Left lobe of liver (tissue), 2 donors: Measurements from ENCODE around the gene CRMP1. TPM values are rescaled to one million over a fixed set of nuclear protein-coding genes. Genes with fewer than 3 reads are reported as not detected.
"Not testable (repeated sequence)": the region's sequence is repeated elsewhere in the genome, so short reads cannot be mapped to it uniquely, and the experiment has no call there.

Experiments
- ATAC-seq: fragments of 200-7000 bp; cut with Tn5 transposase; one replicate; pipeline ENCODE4 v1.9.1; 2020; ENCODE audit warnings: mild to moderate bottlenecking, moderate library complexity
- DNase-seq: peaks from one replicate; pipeline ENCODE4 v3.0.0-alpha.2; 2020; ENCODE audit warnings: low spot score
- total RNA-seq: library from RNA; stranded (reverse); gene quantifications from one replicate; pipeline ENCODE4 v1.2.1, GENCODE V29; 2021
- donor health status: DM: no; HTN: no; CAD: no; lungs with moderate emphysema.
- donor health status: DM: no; HTN: yes; CAD: no.

CRMP1 gene
- total RNA-seq, 1 donor from 2014 or later: 0.13 TPM

DNA sequence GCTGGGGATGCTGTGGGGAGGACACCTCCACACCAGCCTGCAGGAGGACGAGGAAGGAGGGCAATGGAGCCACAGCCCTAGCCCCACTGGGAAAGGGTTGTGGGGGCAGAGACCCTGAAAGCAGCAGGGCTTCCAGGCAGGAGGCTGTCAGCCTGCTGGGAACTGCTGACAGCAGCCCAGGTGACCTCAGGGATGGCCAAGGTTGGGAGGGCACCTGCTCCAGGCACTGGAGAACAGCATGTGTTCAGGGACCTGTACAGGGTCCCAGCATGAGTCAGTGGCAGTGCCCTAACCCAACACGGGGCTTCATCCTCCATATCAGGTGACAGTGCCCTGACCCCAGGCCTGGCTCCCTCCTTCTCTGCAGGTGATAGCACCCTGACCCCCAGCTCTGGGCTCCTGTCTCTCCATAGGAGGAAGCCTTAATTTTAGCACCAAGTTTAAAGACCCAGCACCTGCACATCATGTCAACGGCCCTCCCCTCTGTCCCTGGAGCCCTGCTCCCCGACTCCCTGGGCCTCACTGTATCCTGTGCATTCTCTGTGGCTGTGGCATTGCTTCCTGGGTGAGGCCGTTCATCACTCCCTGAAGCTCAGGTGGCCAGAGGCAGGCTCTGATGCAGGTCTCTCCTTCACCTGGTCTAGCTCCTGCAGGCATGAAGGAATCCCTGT lies 66.3 kb downstream of the CRMP1 start:
- ATAC-seq (no peak), DNase-seq (no peak)

GRCh38 chr4:5825321-5826041 lies 67.4 kb downstream of the CRMP1 start:
- no peak for ATAC-seq
- DNase-seq: no peak

DNA sequence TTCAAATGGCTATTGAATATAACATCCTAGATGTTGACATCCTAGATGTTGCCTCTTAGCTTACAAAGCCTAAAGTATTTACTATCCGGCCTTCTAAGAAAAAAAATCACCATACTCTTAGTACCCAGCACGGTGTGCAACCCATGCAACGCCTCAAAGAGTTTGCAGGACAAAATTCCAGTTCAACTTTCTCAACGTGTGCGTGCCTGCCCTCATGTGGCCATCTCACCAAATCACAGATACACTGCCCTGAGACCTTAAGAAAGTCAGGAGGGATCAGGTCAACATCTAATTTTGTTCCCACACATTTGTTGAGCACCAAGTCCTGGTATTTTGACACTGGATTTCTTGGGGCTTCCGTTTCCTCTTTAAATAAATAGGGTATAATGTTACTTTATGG lies 68.3 kb downstream of the CRMP1 start:
- no peak for DNase-seq
- ATAC-seq: peak; percentile 75

- no peak for ATAC-seq
Measured at GRCh38 chr4:5824227-5824626, 68.7 kb downstream of the CRMP1 start.

GRCh38 chr4:5823542-5824211 lies 69.2 kb downstream of the CRMP1 start:
- DNase-seq: no peak
- ATAC-seq: no peak

More at GRCh38 chr4:5824227-5824626, 68.7 kb downstream of the CRMP1 start:
- no peak for DNase-seq

DNA sequence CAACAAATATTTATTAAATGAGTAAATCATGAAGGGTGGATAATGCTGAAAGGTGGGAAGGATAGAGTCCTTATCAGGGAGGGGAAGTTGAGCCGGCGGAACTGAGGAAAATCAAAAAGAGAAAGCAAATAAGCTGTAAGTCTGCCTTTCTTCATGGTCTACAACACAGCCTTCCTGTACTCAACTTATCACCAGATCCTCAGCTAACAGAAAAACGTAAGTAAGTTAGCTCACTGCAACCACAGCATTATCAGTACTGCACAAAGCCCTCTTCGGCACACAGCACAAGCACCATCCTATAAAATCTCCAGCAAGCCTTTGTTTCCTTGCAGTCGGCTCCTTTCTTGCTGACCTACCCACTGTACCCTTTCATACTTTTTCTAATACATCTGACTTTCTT lies 70.3 kb downstream of the CRMP1 start:
- DNase-seq (no peak), ATAC-seq (no peak)

DNA sequence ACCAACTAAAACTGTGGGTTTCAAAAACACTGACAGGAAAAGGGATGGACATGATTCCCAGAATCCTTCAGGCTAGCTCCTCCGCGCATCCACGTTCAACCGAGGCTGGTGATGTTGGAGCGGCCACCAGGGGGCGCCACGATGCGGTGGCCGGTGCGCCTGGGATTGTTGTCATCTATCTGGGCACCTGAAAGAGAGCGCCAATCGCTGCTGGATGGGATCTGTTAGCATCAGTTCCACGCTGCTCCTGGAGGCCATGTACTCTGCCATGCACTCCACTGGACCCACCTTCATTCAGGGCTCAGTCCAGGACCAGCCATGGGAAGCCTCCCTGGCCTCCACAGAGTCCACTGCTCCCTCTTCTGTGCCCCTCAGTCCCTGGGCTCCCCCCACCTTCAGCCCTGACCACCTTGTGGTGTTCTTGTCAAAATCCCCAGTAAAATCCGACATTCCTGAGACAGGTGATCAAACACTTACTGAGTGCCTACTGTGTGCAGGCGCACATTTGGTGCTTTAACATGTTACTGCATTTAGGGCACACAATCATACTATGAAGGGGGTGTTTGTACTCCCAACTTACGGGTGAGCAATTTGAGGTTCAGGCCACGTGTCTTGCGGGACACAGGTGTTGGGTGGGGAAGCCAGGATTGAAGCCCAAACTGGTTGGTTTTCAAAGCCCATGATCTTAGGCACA lies 71.1 kb downstream of the CRMP1 start:
- DNase-seq (no peak), ATAC-seq (no peak)

DNA sequence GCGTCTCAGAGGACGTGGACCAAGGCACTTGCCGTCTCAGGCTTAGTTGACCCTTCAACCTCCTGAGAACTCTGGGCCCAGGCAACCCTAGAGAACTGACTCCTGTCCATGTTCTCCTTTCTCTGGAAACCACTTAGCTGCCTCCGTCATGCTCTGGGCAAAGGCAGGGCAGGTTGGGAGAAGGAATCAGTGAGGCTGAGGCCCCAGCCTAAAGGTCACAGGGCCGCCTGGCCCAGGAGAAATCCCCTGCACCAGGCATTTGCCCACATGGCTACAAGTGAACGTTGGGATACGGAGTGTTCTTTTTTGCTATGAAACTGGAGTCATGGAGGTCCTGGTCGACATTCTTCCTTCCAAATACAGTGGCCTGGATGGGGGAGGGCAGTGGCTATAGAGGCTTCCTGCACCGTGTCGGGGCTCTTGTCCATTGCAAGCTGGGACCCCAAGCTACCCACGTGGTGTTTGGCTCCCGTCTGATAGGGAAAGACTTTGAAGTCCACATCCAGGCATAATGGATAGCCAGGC lies 76.0 kb downstream of the CRMP1 start:
- DNase-seq (no peak), ATAC-seq (no peak)

GRCh38 chr4:5816101-5816500 lies 76.8 kb downstream of the CRMP1 start:
- DNase-seq: no peak
- ATAC-seq: no peak

DNA sequence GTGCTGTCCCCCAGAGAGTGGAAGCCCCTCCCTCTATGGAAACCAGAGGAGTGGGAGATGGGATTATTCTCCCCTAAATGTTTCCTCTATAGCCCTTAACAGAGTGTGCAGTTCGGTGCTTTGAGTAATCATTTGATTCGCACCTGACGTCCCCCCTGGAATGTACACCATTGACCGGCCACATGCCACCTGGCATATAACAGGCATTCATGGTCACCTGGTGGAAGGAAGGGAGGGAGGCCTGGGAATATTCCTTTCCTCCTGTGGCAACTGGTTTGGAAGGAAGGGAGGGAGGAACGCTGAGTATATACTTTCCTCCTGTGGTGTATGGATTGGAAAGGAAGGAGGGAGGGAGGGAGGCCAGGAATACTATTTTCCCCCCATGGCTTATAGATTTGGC lies 77.2 kb downstream of the CRMP1 start:
- no peak for ATAC-seq
- DNase-seq: no peak

GRCh38 chr4:5814421-5814820 lies 78.5 kb downstream of the CRMP1 start:
- no peak for DNase-seq

DNA sequence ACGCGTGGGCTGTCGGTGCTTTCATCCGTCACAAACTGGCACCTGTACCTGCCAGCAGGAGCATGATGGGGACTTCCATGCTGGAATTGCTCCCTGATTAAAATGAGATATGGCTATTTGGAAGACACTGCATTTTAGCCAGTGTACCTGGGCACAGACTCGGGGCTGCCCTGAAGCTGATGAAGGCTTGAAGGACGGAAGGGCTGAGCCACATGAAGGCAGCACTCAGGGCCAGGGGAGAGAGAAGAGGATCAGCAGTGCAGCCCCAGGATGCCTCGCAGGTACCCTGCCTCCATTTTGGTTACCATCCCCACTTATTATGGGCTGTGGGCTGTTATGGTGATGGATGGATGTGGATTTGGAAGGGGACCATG lies 79.0 kb downstream of the CRMP1 start:
- DNase-seq (no peak), ATAC-seq (no peak)

More at GRCh38 chr4:5814421-5814820, 78.5 kb downstream of the CRMP1 start:
- ATAC-seq: no peak

DNA sequence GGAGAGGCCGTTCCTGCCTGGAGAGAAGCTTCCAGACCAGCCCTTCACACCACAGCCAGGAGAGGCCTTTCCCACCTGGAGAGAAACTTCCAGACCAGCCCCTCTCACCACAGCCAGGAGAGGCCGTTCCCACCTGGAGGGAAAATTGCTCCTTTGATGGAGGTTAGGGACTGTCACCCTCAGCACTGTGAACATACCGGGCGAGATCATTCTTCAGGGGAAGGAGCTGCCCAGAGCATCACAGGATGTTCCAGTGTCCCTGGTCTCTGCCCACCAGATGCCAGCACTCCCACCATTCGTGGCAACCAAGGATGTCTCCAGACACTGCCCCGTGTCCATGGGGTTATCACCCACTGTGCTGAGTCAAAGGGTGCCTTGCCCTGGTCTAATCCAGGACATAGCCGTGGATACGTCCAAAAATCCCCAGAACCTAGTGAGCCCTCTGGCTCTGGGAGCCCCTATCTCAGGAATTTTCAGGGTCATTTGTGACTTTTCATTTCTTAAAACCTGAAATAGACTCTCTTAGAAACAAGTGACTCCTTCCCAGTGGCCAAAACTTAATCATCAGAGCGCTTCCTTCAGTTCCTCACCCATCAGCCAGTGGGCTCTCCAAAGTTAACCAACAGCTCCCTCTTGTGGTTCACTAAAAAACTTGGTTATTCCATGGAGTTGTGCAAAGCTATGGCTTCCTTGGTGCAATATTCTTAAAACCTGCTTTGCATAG lies 80.2 kb downstream of the CRMP1 start:
- ATAC-seq (peak; percentile 88), DNase-seq (no peak)

DNA sequence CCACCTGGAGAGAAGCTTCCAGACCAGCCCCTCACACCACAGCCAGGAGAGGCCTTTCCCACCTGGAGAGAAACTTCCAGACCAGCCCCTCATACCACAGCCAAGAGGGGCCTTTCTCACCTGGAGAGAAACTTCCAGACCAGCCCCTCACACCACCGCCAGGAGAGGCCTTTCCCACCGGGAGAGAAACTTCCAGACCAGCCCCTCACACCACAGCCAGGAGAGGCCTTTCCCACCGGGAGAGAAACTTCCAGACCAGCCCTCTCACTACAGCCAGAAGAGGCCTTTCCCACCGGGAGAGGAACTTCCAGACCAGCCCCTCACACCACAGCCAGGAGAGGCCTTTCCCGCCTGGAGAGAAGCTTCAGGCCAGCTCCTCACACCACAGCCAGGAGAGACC lies 80.8 kb downstream of the CRMP1 start:
- DNase-seq, ATAC-seq: not testable (repeated sequence)

- DNase-seq: no peak
- no peak for ATAC-seq
Measured at GRCh38 chr4:5810770-5811430, 82.0 kb downstream of the CRMP1 start.

GRCh38 chr4:5810151-5810550 lies 82.7 kb downstream of the CRMP1 start:
- no peak for DNase-seq
- ATAC-seq: no peak

GRCh38 chr4:5809216-5809776 lies 83.6 kb downstream of the CRMP1 start:
- ATAC-seq: no peak
- no peak for DNase-seq

- DNase-seq: no peak
Measured at GRCh38 chr4:5808081-5808741, 84.7 kb downstream of the CRMP1 start.

GRCh38 chr4:5805270-5805669 lies 87.6 kb downstream of the CRMP1 start:
- ATAC-seq (no peak), DNase-seq (no peak)

More at GRCh38 chr4:5808081-5808741, 84.7 kb downstream of the CRMP1 start:
- no peak for ATAC-seq
